Ectodermal cell (in vitro differentiated cells): ENCODE data around the gene AVPR1A.

Experiments
- H3K27ac ChIP-seq: 2 replicates; pipeline ENCODE4 v1.7.0; 2013; ENCODE audit warnings: mild to moderate bottlenecking, low read depth, low read length; ENCODE audit not compliant: insufficient read depth, poor library complexity, severe bottlenecking
- H3K27me3 ChIP-seq: 2 replicates; pipeline ENCODE4 v1.7.0; 2013; ENCODE audit warnings: mild to moderate bottlenecking, low read length; ENCODE audit not compliant: insufficient read depth, control insufficient read depth, poor library complexity, severe bottlenecking
- H3K36me3 ChIP-seq: one replicate; pipeline ENCODE4 v1.7.0; 2013; ENCODE audit warnings: low read length; ENCODE audit not compliant: control insufficient read depth, insufficient read depth
- H3K4me1 ChIP-seq: one replicate; pipeline ENCODE4 v1.7.0; 2013; ENCODE audit warnings: low read length; ENCODE audit not compliant: control insufficient read depth, insufficient read depth
- H3K4me3 ChIP-seq: 2 replicates; pipeline ENCODE4 v1.7.0; 2013; ENCODE audit warnings: low read depth, low read length, control low read depth; ENCODE audit not compliant: insufficient read depth
- H3K9me3 ChIP-seq: 2 replicates; pipeline ENCODE4 v1.7.0; 2013; ENCODE audit warnings: mild to moderate bottlenecking, low read length, moderate library complexity; ENCODE audit not compliant: control insufficient read depth
- WGBS, 2 experiments: methylation state at CpG; one replicate each; pipeline ENCODE4 v1.1.7; 2013; ENCODE audit warnings: missing lambda C conversion rate in 2 of 2; 5-methylcytosine and 5-hydroxymethylcytosine counted together

Gene AVPR1A

DNA sequence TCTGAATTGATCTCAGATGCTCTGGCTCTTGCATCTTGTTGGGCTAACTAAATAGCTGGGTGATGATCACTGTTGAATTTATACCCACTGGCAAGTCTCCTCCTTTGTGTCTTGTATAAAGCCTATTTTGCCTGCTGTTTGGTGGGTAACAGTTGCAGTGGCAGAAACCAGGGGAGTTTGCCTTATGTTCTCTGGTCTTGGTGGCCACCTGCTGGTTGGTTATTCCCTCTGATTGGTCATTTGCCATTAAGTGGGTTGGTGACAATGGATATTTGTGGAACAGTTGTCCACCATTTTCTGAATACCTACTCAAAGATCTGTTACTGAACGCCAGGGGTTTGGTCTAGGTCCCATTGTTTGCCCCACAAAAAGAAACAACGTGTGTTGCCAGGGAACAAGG lies 52.1 kb downstream of the AVPR1A start:
- WGBS, 2 experiments, result 86 to 87% methylated on average over 2 of the region's 2 CpGs

DNA sequence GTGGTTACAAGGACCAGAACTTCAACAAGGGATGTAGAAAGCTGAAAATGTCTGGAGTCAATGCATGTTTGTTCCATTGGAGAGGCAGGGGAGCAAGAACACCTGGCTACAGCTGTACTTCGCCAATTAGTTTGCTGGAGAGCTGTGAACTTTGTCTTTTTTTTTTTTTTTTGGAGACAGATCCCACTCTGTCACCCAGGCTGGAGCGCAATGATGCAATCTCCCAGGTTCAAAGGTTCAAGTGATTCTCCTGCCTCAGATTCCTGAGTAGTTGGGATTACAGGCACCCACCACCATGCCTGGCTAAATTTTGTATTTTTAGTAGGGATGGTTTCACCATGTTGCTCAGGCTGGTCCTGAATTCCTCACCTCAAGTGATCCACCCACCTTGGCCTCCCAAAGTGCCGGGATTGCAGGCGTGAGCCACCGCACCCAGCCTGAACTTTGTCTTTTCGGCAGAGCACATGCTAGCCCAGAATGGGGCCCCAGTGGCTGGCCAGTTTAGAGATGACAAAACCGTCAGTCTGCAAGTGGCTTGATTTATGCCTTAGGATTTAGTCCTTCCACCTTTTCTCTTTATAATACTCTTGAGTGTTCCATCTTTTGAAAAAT lies 55.5 kb downstream of the AVPR1A start:
- Histone ChIP-seq H3K4me3 (no peak overlapping the region), H3K36me3 (no peaks in the 10 kb centered on the region), H3K9me3 (no peaks in the 10 kb centered on the region), H3K27me3 (no peaks in the 10 kb centered on the region), H3K4me1 (no peaks in the 10 kb centered on the region), H3K27ac (no peak overlapping the region)
- WGBS, 2 experiments, result 91 to 95% methylated on average over 7 of the region's 7 CpGs

More for the DNA sequence above, 52.1 kb downstream of the AVPR1A start:
- no peaks in the 10 kb centered on the region for H3K9me3 ChIP-seq
- no peak overlapping the region for H3K4me3 ChIP-seq
- no peak overlapping the region for H3K27ac ChIP-seq
- no peaks in the 10 kb centered on the region for H3K4me1 ChIP-seq
- H3K36me3 ChIP-seq, result no peaks in the 10 kb centered on the region
- H3K27me3 ChIP-seq, result no peaks in the 10 kb centered on the region

DNA sequence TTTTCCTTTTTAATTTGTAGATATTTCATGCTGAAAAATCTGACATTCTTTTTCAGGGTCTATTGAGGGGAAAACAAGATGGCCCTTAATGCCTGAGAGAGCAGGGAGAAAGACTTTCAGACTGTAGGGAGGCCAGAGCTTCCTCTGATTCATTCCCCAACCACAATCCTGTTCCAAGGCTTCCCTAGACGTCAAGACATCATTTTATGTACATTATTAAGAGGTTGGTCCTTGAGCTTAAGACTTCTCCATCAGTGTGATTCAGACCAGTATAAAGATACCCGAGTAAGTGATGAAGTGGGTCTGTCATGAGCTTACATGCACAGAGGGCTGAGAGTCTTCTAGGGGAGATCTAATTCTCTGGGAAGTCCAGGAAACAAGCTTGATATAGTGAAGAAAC lies 57.3 kb downstream of the AVPR1A start:
- no peaks in the 10 kb centered on the region for H3K36me3 ChIP-seq
- H3K27me3 ChIP-seq, result no peaks in the 10 kb centered on the region
- H3K27ac ChIP-seq, result no peak overlapping the region
- no peaks in the 10 kb centered on the region for H3K9me3 ChIP-seq
- H3K4me3 ChIP-seq, result no peak overlapping the region
- WGBS, 2 experiments, result 77 to 80% methylated on average over 1 to 2 of the region's 2 CpGs
- H3K4me1 ChIP-seq, result no peaks in the 10 kb centered on the region

- H3K4me1 ChIP-seq, result no peaks in the 10 kb centered on the region
- H3K36me3 ChIP-seq, result no peaks in the 10 kb centered on the region
- H3K9me3 ChIP-seq, result no peaks in the 10 kb centered on the region
- no peaks in the 10 kb centered on the region for H3K27me3 ChIP-seq
- no peak overlapping the region for H3K4me3 ChIP-seq
- 90 to 93% methylated on average over 2 of the region's 2 CpGs for WGBS, 2 experiments
- H3K27ac ChIP-seq, result no peak overlapping the region
These were observed 57.9 kb downstream of the AVPR1A start for GRCh38 chr12:63093084-63093483.
